ENCODE results near the gene TRIM2. TPM values are rescaled to one million over a fixed set of nuclear protein-coding genes. Genes with fewer than 3 reads are reported as not detected.

The TRIM2 gene
- total and polyA plus RNA-seq, 10 of the 15 experiments (the other 5 are each of a cell fraction or from before 2014, with no cell fraction given), result 0.06 to 0.19 (median 0.15) TPM; not detected in 3

DNA sequence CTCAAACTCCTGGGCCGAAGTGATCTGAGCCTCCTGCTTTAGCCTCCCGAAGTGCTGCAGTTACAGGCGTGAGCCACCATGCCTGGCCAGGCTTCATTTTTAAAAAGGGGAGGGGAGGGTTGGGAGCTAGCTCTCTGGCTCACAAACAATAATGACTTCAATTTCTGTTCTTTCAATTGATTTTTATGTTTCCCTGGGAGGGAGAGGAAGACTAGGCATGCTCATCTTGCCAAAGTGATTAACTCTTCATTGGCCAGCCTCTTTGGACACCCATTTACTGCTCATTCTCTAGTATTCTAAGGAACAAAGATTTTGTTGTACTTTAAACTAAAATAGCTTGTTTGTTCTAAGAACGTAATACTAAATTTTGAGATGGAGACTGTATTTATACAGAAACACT is 43.4 kb upstream of the TRIM2 start:
- H3K79me2 ChIP-seq (ENCODE audit: control insufficient read depth, insufficient read depth, low read length), result no peaks in the 10 kb centered on the region
- H3K27ac ChIP-seq (ENCODE audit: control insufficient read depth, insufficient read depth), result no peak overlapping the region
- WGBS (ENCODE audit: insufficient coverage, insufficient replicate concordance, low lambda C conversion rate, missing lambda C conversion rate), result 59% methylated on average over 4 of the region's 4 CpGs
- no peak overlapping the region for H2AFZ ChIP-seq (ENCODE audit: control insufficient read depth, low read depth, low read length)
- no peaks in the 10 kb centered on the region for H3K36me3 ChIP-seq (ENCODE audit: control insufficient read depth in 2 of 2, insufficient read depth in 2 of 2, low read length in 1 of 2)
- ATAC-seq (no peak), DNase-seq (ENCODE audit: low read depth, low spot score) (no peak), FAIRE-seq (no peak)
- no TSS peak for BruUV-seq (replicated peaks)
- H3K4me3 ChIP-seq, result no peak overlapping the region
- RAD21 ChIA-PET (ENCODE audit: unreplicated experiment), result interaction anchor here (0.9 to 1.8 kb wide), 3 partner anchors 18 to 35 kb away, joined by 3 to 4 read pairs (median 3); no protein-coding TSS in a partner anchor
- peaks cover 12% of the 10 kb centered on the region for H3K4me1 ChIP-seq (ENCODE audit: control insufficient read depth, insufficient read depth, low read length)
- no peak overlapping the region for H3K4me2 ChIP-seq (ENCODE audit: control insufficient read depth, insufficient read depth)
- H3K9ac ChIP-seq (ENCODE audit: control insufficient read depth, insufficient read depth, low read length), result no peak overlapping the region
- H3K27me3 ChIP-seq (replicated peaks in 1 of 2; ENCODE audit: control insufficient read depth in 2 of 2, insufficient read depth in 2 of 2, low read length in 1 of 2), result peaks cover 0 to 3% of the 10 kb centered on the region in 2 experiments; a peak in 2 of 4 replicates
- CTCF ChIA-PET, result interaction anchor here (0.9 to 1.7 kb wide), 6 partner anchors 14 to 309 kb away, joined by 3 to 8 read pairs (median 4); no protein-coding TSS in a partner anchor
- POLR2A ChIA-PET, result no interaction called here
- SMC1A ChIA-PET (ENCODE audit: uncharacterized antibody, unreplicated experiment), result interaction anchor here (0.7 to 2.7 kb wide), 4 partner anchors 10 to 488 kb away, joined by 3 to 9 read pairs (median 3); no protein-coding TSS in a partner anchor
- in situ Hi-C loops (cut with MboI), result no loop called here
- H4K20me1 ChIP-seq (ENCODE audit: control insufficient read depth, insufficient read depth), result no peaks in the 10 kb centered on the region
- intact Hi-C loops (cut with micrococcal nuclease; ENCODE audit: unreplicated experiment), result no loop called here
- no peaks in the 10 kb centered on the region for H3K9me3 ChIP-seq (replicated peaks; ENCODE audit: control insufficient read depth, insufficient read depth, low read length)
- TF ChIP-seq BCL11A (IDR thresholded peaks at IDR 0.05; ENCODE audit: low read depth, low read length) (no peak), ZZZ3 (IDR thresholded peaks at IDR 0.05; ENCODE audit: control insufficient read depth, insufficient read length, low read depth) (no peak), RELA (IDR thresholded peaks at IDR 0.05; ENCODE audit: borderline replicate concordance, partially characterized antibody) (no peak), CHD2 (IDR thresholded peaks at IDR 0.05; ENCODE audit: borderline replicate concordance, low read depth, low read length) (no peak), IKZF2 (IDR thresholded peaks at IDR 0.05) (no peak), YY1 (IDR thresholded peaks at IDR 0.05; ENCODE audit: low read depth, low read length) (no peak), ZNF592 (IDR thresholded peaks at IDR 0.05) (no peak), ATF3 (IDR thresholded peaks at IDR 0.05; ENCODE audit: borderline replicate concordance, extremely low read depth, low read depth, low read length) (no peak)
- TF ChIP-seq, protein P1, sequence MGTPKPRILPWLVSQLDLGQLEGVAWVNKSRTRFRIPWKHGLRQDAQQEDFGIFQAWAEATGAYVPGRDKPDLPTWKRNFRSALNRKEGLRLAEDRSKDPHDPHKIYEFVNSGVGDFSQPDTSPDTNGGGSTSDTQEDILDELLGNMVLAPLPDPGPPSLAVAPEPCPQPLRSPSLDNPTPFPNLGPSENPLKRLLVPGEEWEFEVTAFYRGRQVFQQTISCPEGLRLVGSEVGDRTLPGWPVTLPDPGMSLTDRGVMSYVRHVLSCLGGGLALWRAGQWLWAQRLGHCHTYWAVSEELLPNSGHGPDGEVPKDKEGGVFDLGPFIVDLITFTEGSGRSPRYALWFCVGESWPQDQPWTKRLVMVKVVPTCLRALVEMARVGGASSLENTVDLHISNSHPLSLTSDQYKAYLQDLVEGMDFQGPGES (IDR thresholded peaks at IDR 0.05), result no peak
- TF ChIP-seq, protein P2, sequence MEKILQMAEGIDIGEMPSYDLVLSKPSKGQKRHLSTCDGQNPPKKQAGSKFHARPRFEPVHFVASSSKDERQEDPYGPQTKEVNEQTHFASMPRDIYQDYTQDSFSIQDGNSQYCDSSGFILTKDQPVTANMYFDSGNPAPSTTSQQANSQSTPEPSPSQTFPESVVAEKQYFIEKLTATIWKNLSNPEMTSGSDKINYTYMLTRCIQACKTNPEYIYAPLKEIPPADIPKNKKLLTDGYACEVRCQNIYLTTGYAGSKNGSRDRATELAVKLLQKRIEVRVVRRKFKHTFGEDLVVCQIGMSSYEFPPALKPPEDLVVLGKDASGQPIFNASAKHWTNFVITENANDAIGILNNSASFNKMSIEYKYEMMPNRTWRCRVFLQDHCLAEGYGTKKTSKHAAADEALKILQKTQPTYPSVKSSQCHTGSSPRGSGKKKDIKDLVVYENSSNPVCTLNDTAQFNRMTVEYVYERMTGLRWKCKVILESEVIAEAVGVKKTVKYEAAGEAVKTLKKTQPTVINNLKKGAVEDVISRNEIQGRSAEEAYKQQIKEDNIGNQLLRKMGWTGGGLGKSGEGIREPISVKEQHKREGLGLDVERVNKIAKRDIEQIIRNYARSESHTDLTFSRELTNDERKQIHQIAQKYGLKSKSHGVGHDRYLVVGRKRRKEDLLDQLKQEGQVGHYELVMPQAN (conservative IDR thresholded peaks at IDR 0.05), result no peak
- TF ChIP-seq, protein P3, sequence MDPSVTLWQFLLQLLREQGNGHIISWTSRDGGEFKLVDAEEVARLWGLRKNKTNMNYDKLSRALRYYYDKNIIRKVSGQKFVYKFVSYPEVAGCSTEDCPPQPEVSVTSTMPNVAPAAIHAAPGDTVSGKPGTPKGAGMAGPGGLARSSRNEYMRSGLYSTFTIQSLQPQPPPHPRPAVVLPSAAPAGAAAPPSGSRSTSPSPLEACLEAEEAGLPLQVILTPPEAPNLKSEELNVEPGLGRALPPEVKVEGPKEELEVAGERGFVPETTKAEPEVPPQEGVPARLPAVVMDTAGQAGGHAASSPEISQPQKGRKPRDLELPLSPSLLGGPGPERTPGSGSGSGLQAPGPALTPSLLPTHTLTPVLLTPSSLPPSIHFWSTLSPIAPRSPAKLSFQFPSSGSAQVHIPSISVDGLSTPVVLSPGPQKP (IDR thresholded peaks at IDR 0.05; ENCODE audit: low read depth, low read length), result no peak
